Measurements from ENCODE around the gene LRRC75B. TPM values are rescaled to one million over a fixed set of nuclear protein-coding genes. Genes with fewer than 3 reads are reported as not detected.

LRRC75B gene, protein sequence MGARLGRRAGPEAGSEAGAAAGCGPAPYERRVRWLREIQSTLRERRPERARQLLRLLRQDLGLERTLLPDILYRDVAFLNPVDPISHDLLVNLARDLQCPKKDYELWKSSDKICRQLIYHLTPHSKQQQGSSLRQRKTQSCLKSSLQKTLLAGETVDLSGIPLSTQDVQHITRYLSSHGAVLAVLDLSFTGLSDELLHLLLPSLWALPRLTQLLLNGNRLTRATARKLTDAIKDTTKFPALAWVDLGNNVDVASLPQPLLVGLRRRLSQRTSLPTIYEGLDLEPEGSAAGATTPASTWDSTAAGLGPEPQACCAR
- 3.3 and 13.8 TPM in 2 replicates for total RNA-seq

DNA sequence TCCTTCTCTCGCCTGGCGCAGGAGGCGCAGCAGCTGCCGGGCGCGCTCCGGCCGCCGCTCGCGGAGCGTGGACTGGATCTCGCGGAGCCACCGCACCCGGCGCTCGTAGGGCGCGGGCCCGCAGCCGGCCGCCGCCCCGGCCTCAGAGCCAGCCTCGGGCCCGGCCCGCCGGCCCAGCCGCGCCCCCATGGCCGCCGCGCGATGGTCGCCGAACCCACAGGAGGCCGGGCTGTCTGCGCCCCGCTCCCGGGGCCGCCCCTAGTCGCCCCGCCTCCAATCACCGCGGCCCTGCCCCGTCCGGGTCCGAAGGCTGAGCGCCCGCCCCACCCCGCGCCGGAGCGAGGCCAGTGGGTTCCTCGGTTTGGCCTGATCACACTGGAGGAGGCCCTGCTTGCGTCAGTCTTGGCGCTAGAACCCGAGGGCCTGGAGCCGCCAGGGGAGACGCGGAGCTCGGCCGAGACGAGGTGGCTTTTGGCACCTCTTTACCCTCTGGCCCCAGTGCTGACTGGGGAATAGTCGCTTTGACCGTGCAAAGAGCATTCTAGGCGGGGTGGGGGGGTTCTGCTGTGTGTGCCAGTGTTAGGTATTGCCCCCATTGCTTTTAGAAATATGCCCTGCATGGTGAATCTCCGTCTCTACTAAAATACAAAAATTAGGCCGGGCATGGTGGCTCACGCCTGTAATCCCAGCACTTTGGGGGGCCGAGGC is at the start of gene LRRC75B:
Gene LRRC75B (minus strand): TSS at position 223 of the 708 bp plus-strand sequence. CDS start 34 bp downstream, at position 189.

DNA sequence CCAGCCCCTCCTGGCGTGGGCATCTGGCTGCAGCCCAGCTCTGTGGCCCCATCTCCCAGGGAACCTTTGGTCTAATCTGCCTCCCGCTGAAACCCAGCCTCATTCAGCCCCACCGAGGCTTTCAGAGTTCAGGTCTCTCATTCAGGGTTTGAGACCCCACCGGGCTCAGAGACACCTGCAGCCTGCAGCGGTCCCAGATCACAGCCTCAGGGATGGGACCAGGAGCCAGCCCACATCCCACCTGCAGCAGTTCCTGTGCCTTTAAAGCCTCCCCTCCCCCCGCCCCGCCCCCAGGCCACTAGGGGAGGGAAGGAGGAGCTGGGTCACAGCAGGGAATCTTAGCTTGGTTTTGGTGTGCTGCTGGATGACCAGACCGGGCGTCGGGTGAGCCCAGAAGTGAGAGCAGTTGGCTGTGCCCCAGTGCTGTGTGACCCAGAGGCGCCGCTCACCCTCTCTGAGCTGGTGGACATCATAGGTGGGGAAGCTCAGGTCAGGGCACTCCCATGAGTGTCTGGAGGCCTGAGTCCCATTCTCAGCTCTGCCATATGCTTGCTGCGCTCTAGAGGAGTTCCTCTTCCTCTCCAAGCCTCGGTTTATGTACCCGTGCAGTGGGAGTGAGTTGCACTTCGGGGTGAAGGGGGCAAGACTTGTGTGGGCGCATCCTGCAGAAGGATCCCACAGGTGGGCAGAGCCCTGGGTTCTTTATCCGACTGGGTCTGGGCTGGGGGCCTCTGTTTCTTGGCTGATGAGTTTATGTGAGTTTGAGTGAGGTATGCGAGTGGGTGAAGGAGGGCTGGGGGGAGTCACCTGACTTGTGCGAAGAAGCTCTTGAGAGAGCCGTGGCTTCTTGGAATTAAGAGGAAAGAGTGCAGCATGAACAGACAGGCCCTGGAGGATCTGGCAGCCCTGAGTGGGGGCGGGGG is 10.2 kb upstream of the LRRC75B start, which contains the start of gene GGT1:
Gene GGT1 (plus strand): TSS at position 347 of the 923 bp plus-strand sequence. CDS start 7,889 bp downstream, outside the sequence.

DNA sequence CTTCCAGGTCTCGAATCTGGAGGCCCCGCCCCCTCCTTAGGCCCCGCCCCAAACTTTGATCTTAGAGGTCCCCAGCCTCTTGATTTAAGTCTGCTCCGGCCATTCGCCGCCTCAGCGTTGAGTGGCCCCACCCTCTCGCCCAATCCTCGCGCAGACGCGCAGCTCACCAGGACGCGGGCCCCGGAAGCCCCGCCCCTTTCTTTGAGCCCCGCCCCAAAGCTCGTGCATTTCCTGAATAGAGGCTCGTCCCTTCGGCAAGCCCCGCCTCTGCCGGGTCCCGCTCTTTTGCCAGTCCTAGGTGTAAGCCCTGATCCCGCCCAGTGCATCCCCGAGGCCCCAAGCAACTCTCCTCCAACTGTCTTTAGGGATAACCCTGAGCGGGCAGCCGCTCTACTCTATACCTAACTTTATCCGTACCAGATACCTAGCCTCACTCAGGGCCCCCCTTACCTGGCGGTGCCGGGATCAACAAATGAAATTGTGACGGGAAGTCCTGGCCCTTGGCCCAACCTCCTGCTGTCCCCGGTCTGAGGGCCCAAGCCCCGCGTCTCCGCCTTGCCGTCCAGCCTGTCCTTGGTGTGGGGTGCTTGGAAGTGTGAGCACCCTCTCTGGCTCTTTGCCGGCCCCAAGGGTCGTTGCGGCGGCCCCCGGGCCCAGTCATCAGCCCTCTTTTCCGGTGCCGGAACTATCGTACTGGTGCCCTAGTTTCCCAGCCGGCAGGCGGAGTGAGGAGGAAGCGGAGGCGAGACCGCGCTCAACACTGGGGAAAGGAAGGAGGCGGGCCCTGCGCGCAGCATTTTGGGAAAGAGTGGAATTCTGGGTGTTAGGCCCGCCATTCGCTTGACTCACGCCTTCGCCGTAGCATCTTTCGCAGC is 37.5 kb downstream of the LRRC75B start, which contains the start of gene SNRPD3:
Gene SNRPD3 (plus strand): TSS at position 835 of the 875 bp plus-strand sequence. CDS start 1,676 bp downstream, outside the sequence.

DNA sequence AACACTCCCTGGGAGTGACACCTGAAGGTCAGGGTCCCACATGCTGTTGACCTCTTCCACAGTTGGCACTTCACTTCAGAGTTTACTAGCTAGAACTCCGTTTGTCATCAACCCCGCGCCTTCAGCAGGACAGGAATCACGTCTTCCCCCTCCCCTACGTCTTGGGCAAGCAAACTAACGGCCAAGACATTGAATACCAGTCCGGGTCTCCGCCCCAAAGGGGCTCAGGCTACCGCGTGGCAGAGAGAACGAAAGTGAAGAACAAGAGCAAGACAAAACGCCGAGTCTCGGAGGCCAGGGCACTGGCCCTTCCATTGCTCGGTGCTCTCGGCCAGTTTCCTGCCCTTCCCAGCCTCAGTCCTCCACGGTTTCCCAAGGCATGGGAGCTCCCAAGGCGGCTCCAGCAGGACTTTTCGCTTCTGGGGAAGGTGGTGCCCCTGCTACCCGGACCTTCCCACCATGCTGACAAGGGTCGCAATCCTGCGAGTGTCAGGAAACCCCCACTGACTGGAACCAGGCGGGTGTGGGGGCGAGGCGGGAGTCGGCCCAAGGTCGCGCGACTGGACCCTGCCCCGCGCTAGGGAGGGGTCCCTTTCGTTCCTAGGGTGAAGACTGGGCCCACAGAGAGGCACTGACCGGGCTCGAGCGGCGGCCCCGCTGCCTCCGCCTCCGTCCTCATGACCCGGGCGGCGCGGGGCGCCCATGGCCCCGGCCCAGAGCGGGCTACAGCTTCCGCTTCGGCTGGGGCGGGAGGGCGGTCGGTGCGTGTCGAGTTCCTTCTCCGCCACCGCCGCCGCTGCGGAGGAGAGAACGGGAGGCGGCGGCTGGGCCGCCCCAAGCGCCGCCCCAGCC is 38.3 kb downstream of the LRRC75B start, which contains the start of gene GUCD1:
Gene GUCD1 (minus strand): TSS at position 826 of the 852 bp plus-strand sequence. CDS start 147 bp downstream, at position 679.

Other genes starting within 250 kb of the LRRC75B start
- 2.6 and 11.2 TPM in 2 replicates for gene ADORA2A, start 165.5 kb downstream of the LRRC75B start, total RNA-seq
- 0.14 and 0.22 TPM in 2 replicates for gene UPB1, start 97.7 kb downstream of the LRRC75B start, total RNA-seq
- 199 and 223 TPM in 2 replicates for gene GUCD1, start 37.9 kb downstream of the LRRC75B start, total RNA-seq
- 91.6 and 117 TPM in 2 replicates for gene SNRPD3, start 37.1 kb downstream of the LRRC75B start, total RNA-seq
- gene GGT1, start 10.1 kb upstream of the LRRC75B start, total RNA-seq, result 1.7 and 12.0 TPM in 2 replicates
- gene PIWIL3, start 181.6 kb upstream of the LRRC75B start, total RNA-seq, result not detected in 2 replicates
- not detected in 2 replicates for gene SGSM1, start 213.1 kb upstream of the LRRC75B start, total RNA-seq

Measured in placental pericyte (primary cell).